Suprapubic skin (tissue), 4 donors: ENCODE results near the gene BANP. TPM values are rescaled to one million over a fixed set of nuclear protein-coding genes. Genes with fewer than 3 reads are reported as not detected.
"Not testable (repeated sequence)": the region's sequence is repeated elsewhere in the genome, so short reads cannot be mapped to it uniquely, and the experiment has no call there.

Experiments used
- DNase-seq, 2 donors: peaks; one replicate each; pipeline ENCODE4 v3.0.0-alpha.2; 2019; ENCODE audit warnings: low spot score in 2 of 2
- H3K27ac ChIP-seq: fragments of 200-600 bp; sonication (generic); one replicate; pipeline ENCODE4 v1.5.1; 2019
- H3K27me3 ChIP-seq: fragments of 200-600 bp; sonication (generic); one replicate; pipeline ENCODE4 v1.5.1; 2019
- H3K36me3 ChIP-seq: fragments of 200-600 bp; sonication (generic); one replicate; pipeline ENCODE4 v1.5.1; 2019
- H3K4me1 ChIP-seq: fragments of 200-600 bp; sonication (generic); one replicate; pipeline ENCODE4 v1.5.1; 2019
- H3K4me3 ChIP-seq: fragments of 200-600 bp; sonication (generic); one replicate; pipeline ENCODE4 v1.5.1; 2019; ENCODE audit warnings: mild to moderate bottlenecking
- H3K9me3 ChIP-seq: fragments of 200-600 bp; sonication (generic); one replicate; pipeline ENCODE4 v1.5.1; 2019
- CTCF ChIP-seq, 2 donors: fragments of 200-600 bp in 1 of 2; fragments of 450-650 bp in 1 of 2; sonication (generic) in 1 of 2; IDR thresholded peaks; one replicate each; pipeline ENCODE4 v1.5.1; 2016 to 2019; ENCODE audit warnings: antibody characterized with exemption in 2 of 2, mild to moderate bottlenecking in 1 of 2, moderate library complexity in 1 of 2
- EP300 ChIP-seq: sonication (generic); formaldehyde crosslinking; IDR thresholded peaks from one replicate; pipeline ENCODE4 v1.6.1; 2017; ENCODE audit warnings: antibody characterized with exemption
- POLR2A ChIP-seq, 2 donors: fragments of 450-650 bp; IDR thresholded peaks; one replicate each; pipeline ENCODE4 v1.6.1; 2017; ENCODE audit warnings: antibody characterized with exemption in 2 of 2, mild to moderate bottlenecking in 2 of 2, moderate library complexity in 2 of 2
- POLR2AphosphoS5 ChIP-seq, 3 donors: sonication (generic); formaldehyde crosslinking; IDR thresholded peaks; one replicate each; pipeline ENCODE4 v1.6.1; 2017; ENCODE audit warnings: antibody characterized with exemption in 3 of 3
- WGBS: methylation state at CpG from one replicate; pipeline ENCODE4 v1.1.5; 2018; 5-methylcytosine and 5-hydroxymethylcytosine counted together
- total RNA-seq, 4 donors: library from RNA; depleted of rRNA; stranded (reverse); fragments of >200 nt; gene quantifications; one replicate each; pipeline ENCODE4 v1.1.0, GENCODE V29; 2016

The BANP gene
- total RNA-seq, 4 donors from 2014 or later: 24.9 to 40.1 (median 26.5) TPM

- H3K4me1 ChIP-seq: peaks cover 3% of the 10 kb centered on the region
- TF ChIP-seq POLR2AphosphoS5 (IDR thresholded peaks at IDR 0.05) (no peak), POLR2A (IDR thresholded peaks at IDR 0.05) (no peak), EP300 (no peak), CTCF (IDR thresholded peaks at IDR 0.05) (no peak)
- WGBS: 70% methylated on average over 3 of the region's 3 CpGs
- H3K27me3 ChIP-seq: no peaks in the 10 kb centered on the region
- H3K36me3 ChIP-seq: peaks cover 17% of the 10 kb centered on the region
- no peak overlapping the region for H3K4me3 ChIP-seq
- peaks cover 14% of the 10 kb centered on the region for H3K9me3 ChIP-seq
- DNase-seq: no peak
- H3K27ac ChIP-seq: no peak overlapping the region
These were observed 25.4 kb downstream of the BANP start for GRCh38 chr16:87976665-87977064.

GRCh38 chr16:87978127-87978526, 26.9 kb downstream of the BANP start:
- H3K27ac ChIP-seq: no peak overlapping the region

GRCh38 chr16:87979352-87979751, 28.1 kb downstream of the BANP start:
- DNase-seq: no peak
- WGBS: 93% methylated on average over 7 of the region's 8 CpGs
- H3K4me1 ChIP-seq: no peaks in the 10 kb centered on the region
- no peak overlapping the region for H3K27ac ChIP-seq
- peaks cover 26% of the 10 kb centered on the region for H3K36me3 ChIP-seq
- no peaks in the 10 kb centered on the region for H3K27me3 ChIP-seq
- TF ChIP-seq POLR2AphosphoS5 (IDR thresholded peaks at IDR 0.05) (no peak), EP300 (no peak), CTCF (IDR thresholded peaks at IDR 0.05) (no peak), POLR2A (IDR thresholded peaks at IDR 0.05) (no peak)
- H3K9me3 ChIP-seq: no peaks in the 10 kb centered on the region
- H3K4me3 ChIP-seq: no peak overlapping the region

More at GRCh38 chr16:87978127-87978526, 26.9 kb downstream of the BANP start:
- H3K4me3 ChIP-seq: no peak overlapping the region
- 97% methylated on average over 5 of the region's 5 CpGs for WGBS
- DNase-seq: no peak
- H3K4me1 ChIP-seq: peaks cover 3% of the 10 kb centered on the region
- H3K36me3 ChIP-seq: peaks cover 26% of the 10 kb centered on the region
- H3K27me3 ChIP-seq: no peaks in the 10 kb centered on the region
- no peaks in the 10 kb centered on the region for H3K9me3 ChIP-seq
- TF ChIP-seq EP300: no peak
- TF ChIP-seq POLR2AphosphoS5 (IDR thresholded peaks at IDR 0.05): no peak
- TF ChIP-seq POLR2A (IDR thresholded peaks at IDR 0.05): no peak
- no peak for TF ChIP-seq CTCF (IDR thresholded peaks at IDR 0.05)

- H3K27me3 ChIP-seq, H3K27ac ChIP-seq, H3K9me3 ChIP-seq, DNase-seq, H3K4me1 ChIP-seq, H3K4me3 ChIP-seq: not testable (repeated sequence)
- 79% methylated on average over 12 of the region's 12 CpGs for WGBS
- peaks cover 31% of the 10 kb centered on the region for H3K36me3 ChIP-seq
These were observed 28.8 kb downstream of the BANP start for GRCh38 chr16:87979911-87980630.

- WGBS: 94% methylated on average over 4 of the region's 4 CpGs
- H3K4me1 ChIP-seq, H3K27ac ChIP-seq, H3K9me3 ChIP-seq, H3K4me3 ChIP-seq, DNase-seq, H3K27me3 ChIP-seq: not testable (repeated sequence)
- H3K36me3 ChIP-seq: peaks cover 34% of the 10 kb centered on the region
These were observed 30.1 kb downstream of the BANP start for GRCh38 chr16:87981376-87981775.

GRCh38 chr16:87982581-87983041, 31.4 kb downstream of the BANP start:
- Histone ChIP-seq H3K9me3 (no peaks in the 10 kb centered on the region), H3K27ac (no peak overlapping the region), H3K4me1 (peaks cover 5% of the 10 kb centered on the region), H3K27me3 (no peaks in the 10 kb centered on the region), H3K36me3 (peaks cover 34% of the 10 kb centered on the region), H3K4me3 (no peak overlapping the region)
- DNase-seq: no peak
- WGBS: 87% methylated on average over 15 of the region's 17 CpGs
- TF ChIP-seq CTCF (IDR thresholded peaks at IDR 0.05) (no peak), POLR2AphosphoS5 (IDR thresholded peaks at IDR 0.05) (no peak), POLR2A (IDR thresholded peaks at IDR 0.05) (no peak), EP300 (no peak)
